Spleen (tissue), 11 donors: ENCODE data around the gene ZNF837. TPM values are rescaled to one million over a fixed set of nuclear protein-coding genes. Genes with fewer than 3 reads are reported as not detected.

Experiments used
- DNase-seq: peaks from one replicate; pipeline ENCODE4 v3.0.0-alpha.2; 2020
- H3K27ac ChIP-seq, 8 donors: fragments of 200-600 bp; sonication (generic) in 7 of 8; 1 replicate in 4 of 8; 2 replicates in 4 of 8; pipeline versions ENCODE4 v1.5.0 to v1.8.0; 2016 to 2021; ENCODE audit warnings: inconsistent platforms in 4 of 8, mild to moderate bottlenecking in 4 of 8, moderate library complexity in 1 of 8
- H3K27me3 ChIP-seq, 7 donors: fragments of 200-600 bp; sonication (generic) in 6 of 7; replicated peaks in 1 of 7; 1 replicate in 4 of 7; 2 replicates in 3 of 7; pipeline versions ENCODE4 v1.5.0 to v1.8.0; 2016 to 2021; ENCODE audit warnings: inconsistent platforms in 3 of 7, mild to moderate bottlenecking in 1 of 7
- H3K36me3 ChIP-seq, 6 donors: fragments of 200-600 bp; sonication (generic) in 5 of 6; 1 replicate in 4 of 6; 2 replicates in 2 of 6; pipeline versions ENCODE4 v1.5.0 to v1.8.0; 2016 to 2021; ENCODE audit warnings: inconsistent platforms in 2 of 6
- H3K4me1 ChIP-seq, 6 donors: fragments of 200-600 bp; sonication (generic) in 5 of 6; 1 replicate in 3 of 6; 2 replicates in 3 of 6; pipeline versions ENCODE4 v1.5.0 to v1.8.0; 2016 to 2021; ENCODE audit warnings: inconsistent platforms in 3 of 6
- H3K4me3 ChIP-seq, 8 donors: fragments of 200-600 bp; sonication (generic) in 7 of 8; 1 replicate in 4 of 8; 2 replicates in 4 of 8; pipeline versions ENCODE4 v1.5.0 to v1.8.0; 2016 to 2021; ENCODE audit warnings: inconsistent platforms in 4 of 8, mild to moderate bottlenecking in 4 of 8, moderate library complexity in 2 of 8
- H3K9me3 ChIP-seq, 8 donors: fragments of 200-600 bp; sonication (generic) in 7 of 8; 1 replicate in 4 of 8; 2 replicates in 4 of 8; pipeline versions ENCODE4 v1.5.0 to v1.8.0; 2016 to 2021; ENCODE audit warnings: inconsistent platforms in 4 of 8
- CTCF ChIP-seq, 11 experiments: fragments of 200-600 bp in 7 of 11; fragments of 450-650 bp in 4 of 11; sonication (generic) in 4 of 11; IDR thresholded peaks in 8 of 11; conservative IDR thresholded peaks in 3 of 11; 1 replicate in 7 of 11; 2 replicates in 4 of 11; pipeline versions ENCODE4 v1.4.0 to v1.8.0; 2016 to 2021; ENCODE audit warnings: antibody characterized with exemption in 11 of 11, inconsistent platforms in 4 of 11, mild to moderate bottlenecking in 1 of 11
- POLR2A ChIP-seq, 3 donors: fragments of 450-650 bp; IDR thresholded peaks; one replicate each; pipeline ENCODE4 v1.5.1; 2017; ENCODE audit warnings: antibody characterized with exemption in 3 of 3, mild to moderate bottlenecking in 1 of 3
- POLR2AphosphoS5 ChIP-seq, 3 donors: sonication (generic); formaldehyde crosslinking; IDR thresholded peaks; one replicate each; pipeline ENCODE4 v1.5.1; 2017; ENCODE audit warnings: antibody characterized with exemption in 3 of 3
- WGBS, 5 donors: extraction: QIAGEN DNeasy Blood & Tissue Kit in 3 of 5; methylation state at CpG; one replicate each; pipeline versions ENCODE4 v1.1.5 to v1.1.7; 2013 to 2018; 5-methylcytosine and 5-hydroxymethylcytosine counted together
- intact Hi-C: fragments of 100-400 bp; cut with DNase I; formaldehyde crosslinking; loops from one replicate; pipeline ENCODE4 v1.15.0; 2023; ENCODE audit warnings: low total_unique reads
- polyA plus RNA-seq, 3 donors: library from polyadenylated mRNA; stranded (reverse); fragments of 200-250 nt; gene quantifications; one replicate each; pipeline ENCODE4 v1.2.1, GENCODE V29; 2013
- total RNA-seq, 7 donors: library from RNA; depleted of rRNA in 3 of 7; stranded (reverse); fragments of >200 nt in 3 of 7; fragmentation: NEBNext Ultra II Directional in 4 of 7; extraction: Animal tissue kit (Norgen Biotek cat#: 25700) in 4 of 7; gene quantifications; one replicate each; pipeline versions ENCODE4 v1.1.0 to v1.2.1, GENCODE V29; 2016 to 2021
- donor health status: healthy with polysubstance abuse.
- donor health status: DM: no; HTN: no; CAD: no; lungs with moderate emphysema.
- donor health status: DM: no; HTN: no; CAD: no.
- donor health status: Bipolar disorder and iron deficiency.
- donor health status: healthy.
- donor health status: DM: no; HTN: no; CAD: no.
- donor health status: DM: yes; HTN: yes; CAD: no.

ZNF837 gene
- total and polyA plus RNA-seq, 10 donors: 2.2 to 6.1 (median 3.2) TPM

- Histone ChIP-seq H3K9me3 (no peaks in the 10 kb centered on the region), H3K27ac (peak overlapping the region in 4 of 8 donors; percentile 51 to 83 (median 81)), H3K27me3 (peaks cover 0 to 37% (median 18%) of the 10 kb centered on the region in 7 donors), H3K4me3 (peak overlapping the region; percentile 30 to 77 (median 54)), H3K36me3 (peaks cover 0 to 2% (median under 1%) of the 10 kb centered on the region in 6 donors), H3K4me1 (peaks cover 7 to 40% (median 29%) of the 10 kb centered on the region in 6 donors)
- intact Hi-C loops: no loop called here
- no peak for DNase-seq
- WGBS, 5 donors: 59 to 73% (median 68%) methylated on average over 18 of the region's 18 CpGs
- no peak for TF ChIP-seq POLR2A (IDR thresholded peaks at IDR 0.05)
- no peak for TF ChIP-seq CTCF (IDR thresholded peaks at IDR 0.05 in 8 of 11, conservative IDR thresholded peaks at IDR 0.05 in 3 of 11)
- TF ChIP-seq POLR2AphosphoS5 (IDR thresholded peaks at IDR 0.05): no peak
Measured at GRCh38 chr19:58400316-58400915, 19.6 kb upstream of the ZNF837 start.

DNA sequence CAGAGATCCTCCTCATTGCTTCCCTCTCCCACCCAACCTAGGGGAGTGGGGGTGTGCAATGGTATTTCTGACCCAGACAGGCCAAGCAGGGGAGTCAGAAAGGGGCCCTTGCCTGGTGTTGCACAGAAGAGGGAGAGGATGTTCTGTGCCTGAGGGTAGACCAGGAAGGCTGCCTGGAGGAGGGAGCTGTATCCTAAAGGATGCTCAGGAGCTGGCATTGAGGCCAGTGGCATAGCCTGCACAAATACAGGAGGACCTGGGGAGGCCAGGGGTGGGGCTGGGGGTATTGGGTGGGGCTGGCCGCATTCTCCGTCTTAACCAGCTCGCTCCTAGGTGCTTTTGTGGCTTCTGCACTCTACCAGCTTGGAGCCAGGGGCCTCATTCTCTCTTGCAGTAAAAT, 19.1 kb upstream of the ZNF837 start:
- Histone ChIP-seq H3K36me3 (peaks cover 0 to 7% (median 4%) of the 10 kb centered on the region in 6 donors), H3K27me3 (peaks cover 0 to 39% (median 18%) of the 10 kb centered on the region in 7 donors), H3K9me3 (no peaks in the 10 kb centered on the region), H3K4me3 (no peak overlapping the region), H3K4me1 (peaks cover 7 to 41% (median 29%) of the 10 kb centered on the region in 6 donors), H3K27ac (no peak overlapping the region)
- WGBS, 5 donors: 90 to 100% (median 95%) methylated on average over 1 to 3 of the region's 3 CpGs
- DNase-seq: no peak
- intact Hi-C loops: no loop called here
- TF ChIP-seq POLR2A (IDR thresholded peaks at IDR 0.05) (no peak), CTCF (IDR thresholded peaks at IDR 0.05 in 8 of 11, conservative IDR thresholded peaks at IDR 0.05 in 3 of 11) (no peak), POLR2AphosphoS5 (IDR thresholded peaks at IDR 0.05) (no peak)

- no peak overlapping the region for H3K27ac ChIP-seq
- WGBS, 5 donors: 93 to 98% (median 95%) methylated on average over 5 to 6 of the region's 6 CpGs
- DNase-seq: no peak
- H3K9me3 ChIP-seq: no peaks in the 10 kb centered on the region
- peaks cover 0 to 20% (median 18%) of the 10 kb centered on the region in 6 donors for H3K36me3 ChIP-seq
- peaks cover 7 to 41% (median 29%) of the 10 kb centered on the region in 6 donors for H3K4me1 ChIP-seq
- peaks cover 0 to 39% (median 18%) of the 10 kb centered on the region in 7 donors for H3K27me3 ChIP-seq
- H3K4me3 ChIP-seq: no peak overlapping the region
- intact Hi-C loops: no loop called here
- TF ChIP-seq CTCF (IDR thresholded peaks at IDR 0.05 in 8 of 11, conservative IDR thresholded peaks at IDR 0.05 in 3 of 11): no peak
- TF ChIP-seq POLR2A (IDR thresholded peaks at IDR 0.05): no peak
- TF ChIP-seq POLR2AphosphoS5 (IDR thresholded peaks at IDR 0.05): no peak
Measured at GRCh38 chr19:58398545-58398944, 17.7 kb upstream of the ZNF837 start.

DNA sequence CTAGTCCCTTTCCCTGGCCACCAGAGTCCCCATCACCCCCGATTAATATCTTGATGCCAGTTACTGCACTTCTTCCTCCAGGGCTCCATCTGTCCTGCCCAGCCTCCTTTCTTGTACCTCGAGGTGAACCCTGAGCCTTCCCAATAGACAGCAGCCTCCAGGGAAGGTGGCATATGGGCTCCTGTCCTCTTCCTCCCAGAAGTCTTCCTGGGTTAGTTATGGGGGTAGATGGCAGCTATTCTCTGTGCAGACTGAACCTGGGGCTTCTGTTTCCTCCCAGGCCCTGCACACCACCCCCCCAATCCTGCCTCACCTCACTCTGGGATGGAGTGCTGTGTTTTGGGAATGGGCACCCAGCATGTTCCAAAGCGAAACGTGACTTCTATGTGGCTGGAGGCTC, 17.3 kb upstream of the ZNF837 start:
- Histone ChIP-seq H3K27me3 (peaks cover 0 to 39% (median 18%) of the 10 kb centered on the region in 7 donors), H3K4me3 (no peak overlapping the region), H3K9me3 (no peaks in the 10 kb centered on the region), H3K27ac (no peak overlapping the region), H3K36me3 (peaks cover 3 to 25% (median 22%) of the 10 kb centered on the region in 6 donors), H3K4me1 (peaks cover 7 to 41% (median 29%) of the 10 kb centered on the region in 6 donors)
- intact Hi-C loops: no loop called here
- no peak for DNase-seq
- no peak for TF ChIP-seq POLR2AphosphoS5 (IDR thresholded peaks at IDR 0.05)
- no peak for TF ChIP-seq POLR2A (IDR thresholded peaks at IDR 0.05)
- no peak for TF ChIP-seq CTCF (IDR thresholded peaks at IDR 0.05 in 8 of 11, conservative IDR thresholded peaks at IDR 0.05 in 3 of 11)
- 79 to 88% (median 85%) methylated on average over 4 of the region's 4 CpGs for WGBS, 5 donors
